ES-I3 (cell line): ENCODE results near the gene FAHD2B.
A peak's percentile ranks its signal among the peaks of the same experiment; 100 is the strongest.
"Not testable (repeated sequence)": the region's sequence is repeated elsewhere in the genome, so short reads cannot be mapped to it uniquely, and the experiment has no call there.

Source experiments
- H3K36me3 ChIP-seq: 2 replicates; pipeline ENCODE4 v1.6.1; 2013; ENCODE audit warnings: mild to moderate bottlenecking, low read length, control low read depth, moderate library complexity; ENCODE audit not compliant: insufficient read depth
- H3K4me1 ChIP-seq: 2 replicates; pipeline ENCODE4 v1.6.1; 2013; ENCODE audit warnings: mild to moderate bottlenecking, control low read depth, low read length; ENCODE audit not compliant: insufficient read depth
- H3K9ac ChIP-seq: 2 replicates; pipeline ENCODE4 v1.6.1; 2013; ENCODE audit warnings: low read depth, mild to moderate bottlenecking, low read length, moderate library complexity
- H3K9me3 ChIP-seq: 2 replicates; pipeline ENCODE4 v1.6.1; 2013; ENCODE audit warnings: mild to moderate bottlenecking, low read length, moderate library complexity; ENCODE audit not compliant: control insufficient read depth, insufficient read depth

Gene FAHD2B

GRCh38 chr2:97094772-97095611, at the start of gene FAHD2B:
Gene FAHD2B (minus strand): TSS chr2:97094882. CDS start chr2:97091706, 3,176 bp downstream.
- not testable (repeated sequence) for H3K36me3 ChIP-seq, H3K9me3 ChIP-seq, H3K4me1 ChIP-seq
- peak within 1 kb of the TSS; percentile 30; the same call in 1 of the 2 replicates for H3K9ac ChIP-seq

- H3K9me3 ChIP-seq, H3K4me1 ChIP-seq, H3K36me3 ChIP-seq, H3K9ac ChIP-seq: not testable (repeated sequence)
Measured at GRCh38 chr2:97144016-97144415, 49.3 kb upstream of the FAHD2B start.

GRCh38 chr2:97129090-97129489, 34.4 kb upstream of the FAHD2B start:
- not testable (repeated sequence) for H3K4me1 ChIP-seq, H3K9me3 ChIP-seq, H3K36me3 ChIP-seq, H3K9ac ChIP-seq

- H3K9me3 ChIP-seq, H3K4me1 ChIP-seq, H3K36me3 ChIP-seq: not testable (repeated sequence)
- H3K9ac ChIP-seq: peak overlapping the region; percentile 68
Measured at GRCh38 chr2:97113882-97114255, 19.2 kb upstream of the FAHD2B start.

GRCh38 chr2:97113050-97113881, 18.6 kb upstream of the FAHD2B start, which contains the start of gene ANKRD36:
Gene ANKRD36 (plus strand): TSS chr2:97113153. CDS start chr2:97113740, 587 bp downstream.
- not testable (repeated sequence) for H3K9me3 ChIP-seq, H3K4me1 ChIP-seq, H3K36me3 ChIP-seq
- peak within 1 kb of the TSS; percentile 72 for H3K9ac ChIP-seq

- not testable (repeated sequence) for H3K4me1 ChIP-seq, H3K36me3 ChIP-seq, H3K9me3 ChIP-seq
- peak overlapping the region; percentile 72 for H3K9ac ChIP-seq
Measured at GRCh38 chr2:97112320-97113049, 17.8 kb upstream of the FAHD2B start.

- not testable (repeated sequence) for H3K36me3 ChIP-seq, H3K4me1 ChIP-seq, H3K9me3 ChIP-seq, H3K9ac ChIP-seq
Measured at GRCh38 chr2:97111246-97111645, 16.6 kb upstream of the FAHD2B start.

- not testable (repeated sequence) for H3K36me3 ChIP-seq, H3K4me1 ChIP-seq, H3K9me3 ChIP-seq, H3K9ac ChIP-seq
Measured at GRCh38 chr2:97106878-97107277, 12.2 kb upstream of the FAHD2B start.

- H3K9me3 ChIP-seq, H3K9ac ChIP-seq, H3K36me3 ChIP-seq, H3K4me1 ChIP-seq: not testable (repeated sequence)
Measured at GRCh38 chr2:97098786-97099372, 4.2 kb upstream of the FAHD2B start.

GRCh38 chr2:97095661-97096060, 979 bp upstream of the FAHD2B start:
- H3K9ac ChIP-seq: peak overlapping the region; percentile 30; the same call in 1 of the 2 replicates
- H3K4me1 ChIP-seq: no peaks in the 10 kb centered on the region
- H3K9me3 ChIP-seq: no peaks in the 10 kb centered on the region
- no peaks in the 10 kb centered on the region for H3K36me3 ChIP-seq

GRCh38 chr2:97093983-97094771, 505 bp downstream of the FAHD2B start:
- not testable (repeated sequence) for H3K9me3 ChIP-seq, H3K4me1 ChIP-seq, H3K9ac ChIP-seq, H3K36me3 ChIP-seq

- not testable (repeated sequence) for H3K36me3 ChIP-seq, H3K9me3 ChIP-seq, H3K4me1 ChIP-seq, H3K9ac ChIP-seq
Measured at GRCh38 chr2:97092946-97093345, 1.7 kb downstream of the FAHD2B start.

- not testable (repeated sequence) for H3K4me1 ChIP-seq, H3K9ac ChIP-seq, H3K36me3 ChIP-seq, H3K9me3 ChIP-seq
Measured at GRCh38 chr2:97088706-97089105, 6.0 kb downstream of the FAHD2B start.

GRCh38 chr2:97085093-97085492, 9.6 kb downstream of the FAHD2B start:
- H3K4me1 ChIP-seq, H3K36me3 ChIP-seq, H3K9me3 ChIP-seq, H3K9ac ChIP-seq: not testable (repeated sequence)
